Activated CD8-positive, alpha-beta T cell treated with anti-CD3 and anti-CD28 coated beads for 36 hours (primary cell): ENCODE data around the gene SYMPK. TPM values are rescaled to one million over a fixed set of nuclear protein-coding genes. Genes with fewer than 3 reads are reported as not detected.

Source experiments
- ATAC-seq: fragments of 200-7000 bp; cut with Tn5 transposase; one replicate; pipeline ENCODE4 v1.10.0; 2021; ENCODE audit warnings: mild to moderate bottlenecking, moderate library complexity
- CTCF ChIA-PET: fragments of 350-600 bp; sonication (Branson Sonifier 250); formaldehyde crosslinking; loops from one replicate; lab custom pipeline; 2021; ENCODE audit warnings: antibody characterized with exemption; lab: Charles Lee
- POLR2A ChIA-PET: fragments of 350-600 bp; sonication (Branson Sonifier 250); formaldehyde crosslinking; loops from one replicate; lab custom pipeline; 2021; ENCODE audit warnings: antibody characterized with exemption; lab: Charles Lee
- DNase-seq: peaks from one replicate; pipeline ENCODE4 v3.0.0-alpha.2; 2020
- H3K27ac Mint-ChIP-seq: one replicate; pipeline ENCODE4 v1.8.0; 2021; ENCODE audit warnings: mild to moderate bottlenecking, mixed read lengths
- H3K27me3 Mint-ChIP-seq: one replicate; pipeline ENCODE4 v1.8.0; 2021; ENCODE audit warnings: mixed read lengths
- H3K36me3 Mint-ChIP-seq: one replicate; pipeline ENCODE4 v1.8.0; 2021; ENCODE audit warnings: low read depth, mixed read lengths
- H3K4me1 Mint-ChIP-seq: one replicate; pipeline ENCODE4 v1.8.0; 2021; ENCODE audit warnings: low read depth, mixed read lengths
- H3K4me3 Mint-ChIP-seq: one replicate; pipeline ENCODE4 v1.8.0; 2021; ENCODE audit warnings: mild to moderate bottlenecking, moderate library complexity, mixed read lengths
- H3K9me3 Mint-ChIP-seq: one replicate; pipeline ENCODE4 v1.8.0; 2021; ENCODE audit warnings: mixed read lengths
- intact Hi-C: fragments of 100-400 bp; cut with micrococcal nuclease; formaldehyde crosslinking; loops from one replicate; pipeline ENCODE4 v1.10.0; 2022
- total RNA-seq, 2 experiments: library from RNA; stranded (reverse); gene quantifications; one replicate each; pipeline ENCODE4 v1.2.3, GENCODE V29; 2021
- TF ChIP-seq, protein P1 (sequence below): fragments of 200-600 bp; IDR thresholded peaks from one replicate; pipeline ENCODE4 v1.8.0; 2022; ENCODE audit warnings: antibody characterized with exemption, mild to moderate bottlenecking

SYMPK gene
- total RNA-seq, 2 experiments from 2014 or later: 96.8 to 114 TPM

DNA sequence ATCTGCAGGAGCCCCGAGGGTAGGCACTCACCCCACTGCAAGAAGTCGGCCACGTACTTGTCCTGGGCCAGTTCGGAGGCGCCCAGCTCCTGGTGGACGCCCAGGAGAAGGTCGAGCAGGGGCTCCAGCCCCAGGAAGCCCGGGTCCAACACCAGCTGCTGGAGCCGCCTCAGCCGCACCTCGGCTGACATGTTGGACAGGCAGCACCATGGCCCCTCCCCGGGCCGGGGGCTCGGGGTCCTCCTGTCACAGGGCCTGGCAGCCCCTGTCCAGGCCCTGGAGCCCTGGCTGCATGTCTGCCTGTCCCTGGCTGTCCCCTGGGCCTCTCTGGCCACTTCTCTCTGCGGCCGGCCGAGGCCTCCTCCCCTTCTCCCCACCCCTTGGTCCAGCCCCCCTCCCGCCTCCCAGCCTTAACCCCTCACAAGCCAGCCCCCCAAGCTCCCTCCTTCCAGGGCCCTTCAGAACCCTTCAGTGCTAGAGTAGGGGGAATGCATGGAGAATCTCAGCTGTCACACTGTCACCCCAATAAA, 80.7 kb downstream of the SYMPK start, which contains the start of gene DMPK:
Gene DMPK (minus strand): TSS at position 329 of the 530 bp plus-strand sequence. CDS start 138 bp downstream, at position 191.
- TF ChIP-seq, protein P1, sequence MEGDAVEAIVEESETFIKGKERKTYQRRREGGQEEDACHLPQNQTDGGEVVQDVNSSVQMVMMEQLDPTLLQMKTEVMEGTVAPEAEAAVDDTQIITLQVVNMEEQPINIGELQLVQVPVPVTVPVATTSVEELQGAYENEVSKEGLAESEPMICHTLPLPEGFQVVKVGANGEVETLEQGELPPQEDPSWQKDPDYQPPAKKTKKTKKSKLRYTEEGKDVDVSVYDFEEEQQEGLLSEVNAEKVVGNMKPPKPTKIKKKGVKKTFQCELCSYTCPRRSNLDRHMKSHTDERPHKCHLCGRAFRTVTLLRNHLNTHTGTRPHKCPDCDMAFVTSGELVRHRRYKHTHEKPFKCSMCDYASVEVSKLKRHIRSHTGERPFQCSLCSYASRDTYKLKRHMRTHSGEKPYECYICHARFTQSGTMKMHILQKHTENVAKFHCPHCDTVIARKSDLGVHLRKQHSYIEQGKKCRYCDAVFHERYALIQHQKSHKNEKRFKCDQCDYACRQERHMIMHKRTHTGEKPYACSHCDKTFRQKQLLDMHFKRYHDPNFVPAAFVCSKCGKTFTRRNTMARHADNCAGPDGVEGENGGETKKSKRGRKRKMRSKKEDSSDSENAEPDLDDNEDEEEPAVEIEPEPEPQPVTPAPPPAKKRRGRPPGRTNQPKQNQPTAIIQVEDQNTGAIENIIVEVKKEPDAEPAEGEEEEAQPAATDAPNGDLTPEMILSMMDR: no peak
- no peak within 1 kb of the TSS for H3K27ac Mint-ChIP-seq
- no peak within 1 kb of the TSS for H3K4me3 Mint-ChIP-seq
- ATAC-seq (no peak), DNase-seq (no peak)
- POLR2A ChIA-PET: interaction anchor here (0.6 to 1.3 kb wide), 5 partner anchors 10 to 1217 kb away, joined by 3 to 4 read pairs (median 3); no protein-coding TSS in a partner anchor
- CTCF ChIA-PET: interaction anchor here (1.2 to 1.5 kb wide), 3 partner anchors 13 to 35 kb away, joined by 4 read pairs; partner anchors contain the start of gene SIX5
- H3K36me3 Mint-ChIP-seq: peaks cover 16% of the 10 kb centered on the region
- H3K27me3 Mint-ChIP-seq: peaks cover 29% of the 10 kb centered on the region
- no peaks in the 10 kb centered on the region for H3K9me3 Mint-ChIP-seq
- peaks cover 17% of the 10 kb centered on the region for H3K4me1 Mint-ChIP-seq
- intact Hi-C loops: no loop called here

DNA sequence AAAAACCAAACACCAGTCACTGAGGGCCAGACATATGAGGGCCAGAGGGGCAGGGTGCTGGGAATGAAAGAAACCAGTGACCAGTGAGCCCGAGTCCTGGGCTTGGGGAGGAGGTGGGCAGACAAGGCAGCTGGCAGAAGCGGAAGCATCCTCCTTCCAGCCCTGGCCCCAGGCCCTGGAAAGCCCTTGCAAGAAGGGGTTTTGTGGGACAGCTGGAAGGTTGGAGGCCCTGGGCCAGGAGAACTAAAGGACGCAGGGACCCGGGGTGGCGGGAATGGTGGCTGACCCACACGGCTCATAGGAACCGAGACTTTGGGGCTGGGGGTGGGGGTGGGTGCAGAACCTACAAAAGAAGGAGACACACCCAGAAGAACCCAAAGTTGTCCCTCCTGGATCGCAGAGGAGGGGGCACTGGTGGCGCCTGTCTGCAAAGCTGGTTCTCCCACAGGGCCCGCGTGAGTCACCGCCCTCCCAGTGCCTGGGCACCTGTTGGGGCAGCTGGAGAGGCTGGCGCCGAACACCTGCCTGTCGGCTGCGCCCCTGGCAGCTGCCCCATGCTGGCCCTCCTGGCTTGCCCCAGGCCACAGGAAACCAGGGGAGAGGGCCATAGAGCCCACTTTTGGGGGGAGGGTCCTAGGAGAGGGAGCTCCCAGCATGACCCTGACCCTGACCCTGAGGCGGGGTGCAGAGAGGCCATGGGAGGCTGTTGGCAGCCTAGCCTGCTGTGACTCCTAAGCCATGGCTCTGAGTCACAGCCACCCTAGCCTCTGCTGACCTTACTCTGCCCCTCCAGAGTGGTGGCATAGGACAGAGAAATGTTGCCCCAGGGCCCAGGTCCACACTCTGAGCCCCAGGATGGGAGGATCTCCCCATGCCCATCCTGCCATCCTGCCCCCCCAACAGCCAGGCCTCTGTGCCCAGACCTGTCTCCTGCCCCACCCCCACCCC, 81.5 kb downstream of the SYMPK start:
- Mint-ChIP-seq H3K4me1 (peaks cover 17% of the 10 kb centered on the region), H3K27me3 (peaks cover 29% of the 10 kb centered on the region), H3K9me3 (no peaks in the 10 kb centered on the region), H3K36me3 (peaks cover 15% of the 10 kb centered on the region), H3K27ac (no peak overlapping the region), H3K4me3 (no peak overlapping the region)
- ATAC-seq (no peak), DNase-seq (no peak)
- ChIA-PET POLR2A (interaction anchor here (0.6 to 1.3 kb wide), 5 partner anchors 8 to 1216 kb away, joined by 3 read pairs; no protein-coding TSS in a partner anchor), CTCF (interaction anchor here (1.2 to 1.6 kb wide), 3 partner anchors 12 to 18 kb away, joined by 4 read pairs; partner anchors contain the start of gene SIX5)
- intact Hi-C loops: no loop called here
- TF ChIP-seq, protein P1: no peak

- POLR2A ChIA-PET: interaction anchor here (0.8 to 2.5 kb wide), 4 partner anchors 8 to 24 kb away, joined by 3 to 9 read pairs (median 3); partner anchors contain the start of gene SIX5
Observed at GRCh38 chr19:45780448-45781213, 82.3 kb downstream of the SYMPK start.

GRCh38 chr19:45780146-45780447, 82.8 kb downstream of the SYMPK start:
- H3K36me3 Mint-ChIP-seq: peaks cover 11% of the 10 kb centered on the region
- no peak overlapping the region for H3K4me3 Mint-ChIP-seq
- H3K9me3 Mint-ChIP-seq: no peaks in the 10 kb centered on the region
- CTCF ChIA-PET: interaction anchor here (0.7 kb wide), 1 partner anchor 9 kb away, joined by 3 read pairs; no protein-coding TSS in a partner anchor
- POLR2A ChIA-PET: interaction anchor here (0.8 to 2.5 kb wide), 3 partner anchors 8 to 24 kb away, joined by 3 to 9 read pairs (median 3); partner anchors contain the start of gene SIX5
- intact Hi-C loops: no loop called here
- no peak for DNase-seq
- H3K27ac Mint-ChIP-seq: no peak overlapping the region
- no peak for ATAC-seq
- TF ChIP-seq, protein P1: no peak
- H3K4me1 Mint-ChIP-seq: peaks cover 17% of the 10 kb centered on the region
- H3K27me3 Mint-ChIP-seq: peaks cover 29% of the 10 kb centered on the region

More at GRCh38 chr19:45780448-45781213, 82.3 kb downstream of the SYMPK start:
- no peak overlapping the region for H3K27ac Mint-ChIP-seq
- TF ChIP-seq, protein P1: no peak
- no peaks in the 10 kb centered on the region for H3K9me3 Mint-ChIP-seq
- H3K4me3 Mint-ChIP-seq: no peak overlapping the region
- no peak for ATAC-seq
- peaks cover 17% of the 10 kb centered on the region for H3K4me1 Mint-ChIP-seq
- no peak for DNase-seq
- CTCF ChIA-PET: interaction anchor here (0.7 to 1.6 kb wide), 2 partner anchors 10 to 11 kb away, joined by 3 to 4 read pairs; partner anchors contain the start of gene SIX5
- H3K27me3 Mint-ChIP-seq: peaks cover 29% of the 10 kb centered on the region
- intact Hi-C loops: no loop called here
- H3K36me3 Mint-ChIP-seq: peaks cover 11% of the 10 kb centered on the region
